ENCODE data around the gene LIMA1.

The LIMA1 gene

DNA sequence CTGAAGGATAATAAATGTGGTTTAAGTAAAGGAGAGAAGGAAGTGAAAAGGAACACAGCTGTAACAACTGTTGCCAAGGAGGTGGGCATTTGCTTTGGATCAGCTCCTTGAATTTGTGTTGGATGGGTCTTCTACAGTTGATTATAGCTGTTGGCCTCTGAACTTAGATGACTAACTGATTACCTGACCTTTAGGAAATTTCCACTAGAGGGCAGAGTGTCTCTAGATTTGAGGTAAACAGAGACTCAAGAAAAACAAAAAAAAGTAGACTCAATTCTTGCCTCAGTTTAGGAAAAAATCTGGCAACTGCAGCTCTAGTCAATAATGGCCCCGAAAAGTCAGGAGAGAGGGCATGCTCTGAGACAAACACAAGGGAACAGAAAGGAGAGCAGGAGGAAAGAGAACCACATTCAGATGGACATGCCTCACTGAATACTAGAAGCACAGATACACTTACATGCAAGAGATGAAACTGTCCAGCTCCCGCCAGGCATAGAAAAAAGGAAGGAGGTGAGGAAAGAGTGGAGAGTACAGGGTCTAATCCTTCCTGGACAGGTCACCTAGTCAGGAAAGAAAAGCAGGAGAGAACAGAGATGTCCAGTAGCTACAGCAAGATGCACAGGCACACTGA lies 150.7 kb downstream of the LIMA1 start:
- DNase-seq (ENCODE audit: low read depth in 3 of 3) = no peak

DNA sequence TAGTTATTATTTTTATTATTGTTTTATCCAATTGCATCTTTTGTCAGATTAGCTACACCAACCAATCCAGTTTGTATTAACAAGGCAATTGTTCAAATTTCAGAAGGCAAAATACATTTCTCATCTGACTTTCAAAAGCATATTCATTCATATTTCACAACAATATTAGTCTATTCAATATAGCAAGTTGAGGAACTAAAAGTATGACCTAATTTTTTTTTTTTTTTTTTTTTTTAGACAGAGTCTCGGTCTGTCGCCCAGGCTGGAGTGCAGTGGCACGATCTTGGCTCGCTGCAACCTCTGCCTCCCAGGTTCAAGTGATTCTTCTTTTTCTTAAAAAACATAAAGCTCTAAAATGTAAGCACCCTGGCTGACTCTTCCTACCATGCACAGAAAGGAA lies 154.0 kb downstream of the LIMA1 start:
- DNase-seq (ENCODE audit: low read depth in 3 of 3) = no peak

DNA sequence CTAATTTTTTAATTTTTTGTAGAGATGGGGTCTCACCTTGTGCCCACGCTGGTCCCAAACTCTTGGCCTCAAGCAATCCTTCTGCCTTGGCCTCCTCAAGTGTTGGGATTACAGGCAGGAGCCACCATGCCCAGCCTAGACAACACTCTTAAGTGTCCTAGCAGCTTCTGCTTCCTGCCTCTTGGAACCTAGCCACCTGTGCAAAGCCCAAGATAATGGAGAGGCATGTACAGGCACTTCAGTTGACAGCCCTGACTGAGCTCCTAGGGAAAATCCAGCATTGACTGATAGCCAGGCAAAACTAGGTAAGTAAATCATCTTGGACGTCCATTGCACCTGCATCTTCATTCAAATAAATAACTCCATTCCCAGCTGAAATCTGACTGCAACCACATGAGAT lies 155.8 kb downstream of the LIMA1 start:
- no peak for DNase-seq (ENCODE audit: low read depth in 3 of 3)

Measured in stimulated activated CD4-positive, alpha-beta T cell treated with anti-CD3 and anti-CD28 coated beads, TNF-alpha, amount 100 ng/mL, for 4 hours (primary cell).